Smooth muscle cell (in vitro differentiated cells): Measurements from ENCODE around the gene COL16A1. TPM values are rescaled to one million over a fixed set of nuclear protein-coding genes. Genes with fewer than 3 reads are reported as not detected.

ENCODE experiments used
- DNase-seq: peaks from one replicate; lab custom pipeline; 2025; ENCODE audit not compliant: unreplicated experiment; lab: John Stamatoyannopoulos, UW
- H2AFZ ChIP-seq: fragments of 200-600 bp; sonication (generic); 2 replicates; pipeline ENCODE4 v1.6.0; 2016; ENCODE audit warnings: antibody characterized with exemption, low read depth, mild to moderate bottlenecking
- H3F3A ChIP-seq: fragments of 200-600 bp; sonication (generic); 2 replicates; pipeline ENCODE4 v1.6.0; 2017; ENCODE audit warnings: antibody characterized with exemption, low read depth
- H3K27ac ChIP-seq: fragments of 200-600 bp; sonication (generic); 2 replicates; pipeline ENCODE4 v1.5.1; 2016; ENCODE audit warnings: low read depth, mild to moderate bottlenecking
- H3K27me3 ChIP-seq: fragments of 200-600 bp; sonication (generic); 2 replicates; pipeline ENCODE4 v1.6.1; 2016; ENCODE audit warnings: low read depth, mild to moderate bottlenecking
- H3K36me3 ChIP-seq: fragments of 200-600 bp; sonication (generic); 2 replicates; pipeline ENCODE4 v1.5.1; 2016; ENCODE audit warnings: low read depth
- H3K4me1 ChIP-seq: fragments of 200-600 bp; sonication (generic); 2 replicates; pipeline ENCODE4 v1.5.1; 2016; ENCODE audit warnings: low read depth
- H3K4me2 ChIP-seq: fragments of 200-600 bp; sonication (generic); 2 replicates; pipeline ENCODE4 v1.6.0; 2016; ENCODE audit warnings: mild to moderate bottlenecking
- H3K4me3 ChIP-seq: fragments of 200-600 bp; sonication (generic); 2 replicates; pipeline ENCODE4 v1.5.1; 2016; ENCODE audit warnings: mild to moderate bottlenecking
- H3K79me2 ChIP-seq: fragments of 200-600 bp; sonication (generic); 2 replicates; pipeline ENCODE4 v1.6.0; 2016; ENCODE audit warnings: low read depth, mild to moderate bottlenecking
- H3K9ac ChIP-seq: fragments of 200-600 bp; sonication (generic); 2 replicates; pipeline ENCODE4 v1.6.0; 2016; ENCODE audit warnings: low read depth
- H3K9me3 ChIP-seq: fragments of 200-600 bp; sonication (generic); replicated peaks from 2 replicates; pipeline ENCODE4 v1.5.1; 2016; ENCODE audit warnings: low read depth
- H4K20me1 ChIP-seq: fragments of 200-600 bp; sonication (generic); 2 replicates; pipeline ENCODE4 v1.6.0; 2016; ENCODE audit warnings: low read depth
- WGBS: methylation state at CpG from one replicate; pipeline ENCODE4 v1.1.7; 2016; ENCODE audit warnings: low lambda C conversion rate; 5-methylcytosine and 5-hydroxymethylcytosine counted together
- polyA plus RNA-seq: library from polyadenylated mRNA; unstranded; fragments of >200 nt; fragmentation: Nextera tagmentation; extraction: Ambion mirVana; gene quantifications from 2 replicates; pipeline ENCODE4 v1.2.1, GENCODE V29; 2016
- total RNA-seq: library from RNA; depleted of rRNA; stranded (reverse); fragments of >200 nt; gene quantifications from 2 replicates; pipeline ENCODE4 v1.2.3, GENCODE V29; 2014
- TF ChIP-seq, protein P1 (sequence below): fragments of 200-600 bp; sonication (generic); IDR thresholded peaks from 2 replicates; pipeline ENCODE4 v1.5.1; 2017; ENCODE audit warnings: borderline replicate concordance, mild to moderate bottlenecking, antibody characterized with exemption; ENCODE audit not compliant: insufficient read depth, poor library complexity, severe bottlenecking

COL16A1 gene
- total and polyA plus RNA-seq, 2 experiments from 2014 or later, result 67.3 to 152 TPM

DNA sequence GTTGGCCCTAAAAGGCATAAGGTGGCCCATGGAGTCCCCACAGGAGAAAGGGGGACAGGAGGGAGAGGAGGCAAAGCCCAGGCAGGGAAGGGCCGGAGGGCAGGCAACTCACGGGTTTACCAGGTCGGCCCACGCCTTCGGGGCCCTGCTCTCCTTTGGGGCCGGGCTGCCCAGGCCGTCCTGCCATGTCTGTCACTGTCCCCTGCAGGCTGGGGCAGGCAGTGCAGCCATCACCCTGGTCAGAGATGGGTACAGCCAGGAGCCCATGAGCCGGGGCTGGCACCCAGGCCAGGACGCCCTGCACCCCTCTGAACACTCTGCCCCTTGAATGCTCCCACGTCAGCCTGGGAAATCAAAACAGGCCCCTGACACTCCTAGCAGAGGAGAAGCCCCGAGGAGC lies 19.8 kb downstream of the COL16A1 start:
- H3K9ac ChIP-seq, result no peak overlapping the region
- no peaks in the 10 kb centered on the region for H4K20me1 ChIP-seq
- H2AFZ ChIP-seq, result no peak overlapping the region
- H3K27ac ChIP-seq, result no peak overlapping the region
- H3K4me2 ChIP-seq, result no peak overlapping the region
- TF ChIP-seq, protein P1, sequence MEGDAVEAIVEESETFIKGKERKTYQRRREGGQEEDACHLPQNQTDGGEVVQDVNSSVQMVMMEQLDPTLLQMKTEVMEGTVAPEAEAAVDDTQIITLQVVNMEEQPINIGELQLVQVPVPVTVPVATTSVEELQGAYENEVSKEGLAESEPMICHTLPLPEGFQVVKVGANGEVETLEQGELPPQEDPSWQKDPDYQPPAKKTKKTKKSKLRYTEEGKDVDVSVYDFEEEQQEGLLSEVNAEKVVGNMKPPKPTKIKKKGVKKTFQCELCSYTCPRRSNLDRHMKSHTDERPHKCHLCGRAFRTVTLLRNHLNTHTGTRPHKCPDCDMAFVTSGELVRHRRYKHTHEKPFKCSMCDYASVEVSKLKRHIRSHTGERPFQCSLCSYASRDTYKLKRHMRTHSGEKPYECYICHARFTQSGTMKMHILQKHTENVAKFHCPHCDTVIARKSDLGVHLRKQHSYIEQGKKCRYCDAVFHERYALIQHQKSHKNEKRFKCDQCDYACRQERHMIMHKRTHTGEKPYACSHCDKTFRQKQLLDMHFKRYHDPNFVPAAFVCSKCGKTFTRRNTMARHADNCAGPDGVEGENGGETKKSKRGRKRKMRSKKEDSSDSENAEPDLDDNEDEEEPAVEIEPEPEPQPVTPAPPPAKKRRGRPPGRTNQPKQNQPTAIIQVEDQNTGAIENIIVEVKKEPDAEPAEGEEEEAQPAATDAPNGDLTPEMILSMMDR, result peak; percentile 29
- peaks cover 4% of the 10 kb centered on the region for H3K36me3 ChIP-seq
- no peaks in the 10 kb centered on the region for H3K79me2 ChIP-seq
- H3K27me3 ChIP-seq, result no peaks in the 10 kb centered on the region
- DNase-seq, result no peak
- no peak overlapping the region for H3K4me3 ChIP-seq
- H3K9me3 ChIP-seq, result no peaks in the 10 kb centered on the region
- no peaks in the 10 kb centered on the region for H3K4me1 ChIP-seq
- no peaks in the 10 kb centered on the region for H3F3A ChIP-seq
- WGBS, result 82% methylated on average over 11 of the region's 11 CpGs

DNA sequence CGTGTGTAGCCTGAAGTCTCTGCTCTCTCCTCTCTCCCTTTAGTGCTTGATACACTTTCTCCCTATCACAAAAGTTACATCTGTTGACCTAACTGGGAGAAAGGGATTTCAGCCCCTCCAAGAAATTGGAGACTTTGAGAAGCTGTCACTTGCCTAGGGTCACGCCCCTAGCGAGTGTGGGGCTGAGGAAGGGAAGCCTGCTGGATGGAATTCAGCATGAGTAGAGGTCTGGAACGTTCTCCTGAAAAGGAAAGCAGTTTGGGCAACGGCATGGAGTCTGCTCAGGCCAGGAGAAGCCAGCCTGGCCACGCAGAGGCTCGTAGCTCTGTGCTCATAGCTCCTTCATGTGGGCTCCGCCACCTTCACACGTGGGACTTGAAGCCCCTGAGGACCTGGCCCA lies 22.4 kb downstream of the COL16A1 start:
- Histone ChIP-seq H3K4me3 (no peak overlapping the region), H2AFZ (no peak overlapping the region), H3K36me3 (no peaks in the 10 kb centered on the region), H3F3A (no peaks in the 10 kb centered on the region), H3K79me2 (no peaks in the 10 kb centered on the region), H3K4me1 (no peaks in the 10 kb centered on the region), H4K20me1 (no peaks in the 10 kb centered on the region), H3K9me3 (no peaks in the 10 kb centered on the region), H3K27me3 (no peaks in the 10 kb centered on the region), H3K27ac (no peak overlapping the region), H3K9ac (no peak overlapping the region), H3K4me2 (no peak overlapping the region)
- 82% methylated on average over 9 of the region's 9 CpGs for WGBS
- TF ChIP-seq, protein P1, result no peak
- no peak for DNase-seq

DNA sequence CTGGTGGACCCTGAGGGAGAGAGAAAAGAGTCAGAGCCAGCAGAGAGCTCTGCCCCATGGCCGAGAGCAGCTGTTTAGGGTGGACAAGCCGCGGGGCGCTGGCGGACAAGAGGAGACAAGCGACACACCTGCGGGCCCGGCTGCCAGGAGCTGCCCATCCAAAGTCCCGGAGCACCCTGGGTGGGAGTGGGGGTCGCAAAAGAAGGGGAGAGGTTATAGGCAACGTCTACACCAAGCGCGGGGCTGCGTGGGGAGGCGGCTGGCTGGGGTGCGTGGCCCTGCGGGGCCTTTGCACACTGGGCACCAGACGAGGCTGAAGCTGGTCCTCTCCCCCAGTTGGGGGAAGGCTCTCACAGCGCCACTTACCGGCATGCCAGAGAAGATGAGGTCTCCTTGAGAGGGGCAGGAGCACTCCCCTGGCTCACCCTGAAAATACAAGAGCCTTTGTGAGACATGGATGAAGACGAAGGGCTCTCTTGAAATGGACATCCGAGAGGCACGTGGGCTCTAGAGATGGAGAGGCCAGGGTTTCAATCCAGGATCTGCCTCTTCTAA lies 24.1 kb downstream of the COL16A1 start:
- no peak overlapping the region for H3K4me2 ChIP-seq
- WGBS, result 96% methylated on average over 22 of the region's 23 CpGs
- H3K79me2 ChIP-seq, result no peaks in the 10 kb centered on the region
- no peaks in the 10 kb centered on the region for H3K27me3 ChIP-seq
- H3F3A ChIP-seq, result no peaks in the 10 kb centered on the region
- no peak overlapping the region for H3K4me3 ChIP-seq
- no peak overlapping the region for H3K27ac ChIP-seq
- no peak for DNase-seq
- no peak overlapping the region for H3K9ac ChIP-seq
- no peaks in the 10 kb centered on the region for H3K9me3 ChIP-seq
- H3K36me3 ChIP-seq, result no peaks in the 10 kb centered on the region
- H3K4me1 ChIP-seq, result no peaks in the 10 kb centered on the region
- TF ChIP-seq, protein P1, result no peak
- no peaks in the 10 kb centered on the region for H4K20me1 ChIP-seq
- no peak overlapping the region for H2AFZ ChIP-seq

DNA sequence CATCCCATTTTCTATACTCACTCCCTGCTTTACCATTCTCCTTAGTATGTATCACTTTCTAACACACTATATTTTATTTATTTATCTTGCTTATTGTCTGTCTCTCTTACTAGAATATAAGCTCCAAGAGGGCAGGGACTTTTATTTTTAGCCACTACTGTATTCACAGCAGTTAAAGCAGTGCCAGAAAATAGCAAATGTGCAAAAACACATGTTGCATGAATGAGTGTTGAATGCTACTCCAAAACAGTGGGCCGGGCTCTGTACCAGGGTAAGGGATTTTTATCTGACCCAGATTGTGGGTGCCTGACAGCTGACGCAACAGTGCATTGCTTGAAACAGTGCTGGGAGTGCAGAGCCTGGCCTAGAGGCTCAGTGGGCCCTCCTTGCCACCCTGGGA lies 24.7 kb downstream of the COL16A1 start:
- Histone ChIP-seq H3K4me2 (no peak overlapping the region), H3K27ac (no peak overlapping the region), H3K4me1 (no peaks in the 10 kb centered on the region), H4K20me1 (no peaks in the 10 kb centered on the region), H3K4me3 (no peak overlapping the region), H3K9ac (no peak overlapping the region), H3K27me3 (no peaks in the 10 kb centered on the region), H2AFZ (no peak overlapping the region), H3F3A (no peaks in the 10 kb centered on the region), H3K36me3 (no peaks in the 10 kb centered on the region), H3K79me2 (no peaks in the 10 kb centered on the region), H3K9me3 (no peaks in the 10 kb centered on the region)
- DNase-seq, result no peak
- WGBS, result 41% methylated on average over 2 of the region's 2 CpGs
- TF ChIP-seq, protein P1, result no peak
